Keratinocyte (primary cell): ENCODE data around the gene MUC4. TPM values are rescaled to one million over a fixed set of nuclear protein-coding genes. Genes with fewer than 3 reads are reported as not detected.

ENCODE experiments used
- DNase-seq: peaks from one replicate; pipeline ENCODE4 v3.0.0-alpha.2; 2011; ENCODE audit warnings: low read depth, missing footprints, low spot score
- FAIRE-seq: peaks from 2 replicates; lab custom pipeline; 2011; peaks lifted over from hg19 to GRCh38; lab: Jason Lieb, UNC
- H2AFZ ChIP-seq: 2 replicates; pipeline ENCODE4 v1.6.0; 2012; ENCODE audit warnings: low read length, control low read depth, inconsistent platforms; ENCODE audit not compliant: control insufficient read depth
- H3K27ac ChIP-seq: 2 replicates; pipeline ENCODE4 v1.5.1; 2011; ENCODE audit warnings: low read length; ENCODE audit not compliant: control insufficient read depth, insufficient read depth
- H3K27me3 ChIP-seq: 3 replicates; pipeline ENCODE4 v1.6.0; 2011; ENCODE audit warnings: low read length; ENCODE audit not compliant: control insufficient read depth, insufficient read depth; ENCODE audit errors: extremely low read depth
- H3K36me3 ChIP-seq, 2 experiments: 2 replicates in 1 of 2; 3 replicates in 1 of 2; pipeline ENCODE4 v1.5.1; 2011; ENCODE audit warnings: low read length in 2 of 2, mild to moderate bottlenecking in 1 of 2; ENCODE audit not compliant: control insufficient read depth in 2 of 2, insufficient read depth in 2 of 2; ENCODE audit errors: extremely low read depth in 1 of 2
- H3K4me1 ChIP-seq: 3 replicates; pipeline ENCODE4 v1.5.1; 2011; ENCODE audit warnings: low read length; ENCODE audit not compliant: control insufficient read depth, insufficient read depth; ENCODE audit errors: extremely low read depth
- H3K4me2 ChIP-seq: 3 replicates; pipeline ENCODE4 v1.6.0; 2011; ENCODE audit warnings: low read depth, low read length; ENCODE audit not compliant: control insufficient read depth, insufficient read depth; ENCODE audit errors: extremely low read depth
- H3K4me3 ChIP-seq, 3 experiments: fragments of 200-600 bp in 1 of 3; sonication (generic) in 1 of 3; 2 replicates in 2 of 3; 3 replicates in 1 of 3; pipeline ENCODE4 v1.5.1; 2011 to 2016; ENCODE audit warnings: low read length in 3 of 3, mild to moderate bottlenecking in 3 of 3, control low read depth in 2 of 3, inconsistent platforms in 1 of 3, low read depth in 1 of 3, mixed read lengths in 1 of 3, mixed run types in 1 of 3, moderate library complexity in 1 of 3; ENCODE audit not compliant: control insufficient read depth in 2 of 3, insufficient read depth in 2 of 3; ENCODE audit errors: extremely low read depth in 1 of 3
- H3K79me2 ChIP-seq: 2 replicates; pipeline ENCODE4 v1.6.0; 2012; ENCODE audit warnings: low read length; ENCODE audit not compliant: control insufficient read depth, insufficient read depth
- H3K9ac ChIP-seq: 3 replicates; pipeline ENCODE4 v1.6.0; 2011; ENCODE audit warnings: low read length; ENCODE audit not compliant: control insufficient read depth, insufficient read depth; ENCODE audit errors: extremely low read depth
- H3K9me1 ChIP-seq: 3 replicates; pipeline ENCODE4 v1.6.0; 2011; ENCODE audit warnings: low read length; ENCODE audit not compliant: control insufficient read depth, insufficient read depth; ENCODE audit errors: extremely low read depth
- H3K9me3 ChIP-seq: 2 replicates; pipeline ENCODE4 v1.5.1; 2012; ENCODE audit warnings: low read depth, low read length; ENCODE audit not compliant: control insufficient read depth
- H4K20me1 ChIP-seq: 3 replicates; pipeline ENCODE4 v1.6.0; 2011; ENCODE audit warnings: low read length; ENCODE audit not compliant: control insufficient read depth, insufficient read depth; ENCODE audit errors: extremely low read depth
- EZH2 ChIP-seq: IDR thresholded peaks from one replicate; pipeline ENCODE4 v1.6.1; 2012; ENCODE audit warnings: inconsistent platforms, mild to moderate bottlenecking, low read length, moderate library complexity
- dilution Hi-C: fragments of 300-500 bp; cut with MboI; formaldehyde crosslinking; loops from one replicate; pipeline ENCODE4 v1.7.0; 2020; ENCODE audit warnings: low sequenced_read_pairs; ENCODE audit not compliant: extremely low pct_ligation_motif_present
- polyA plus RNA-seq, 5 experiments: library from polyadenylated mRNA; depleted of rRNA in 3 of 5; stranded (reverse) in 3 of 5; stranded (forward) in 1 of 5; unstranded in 1 of 5; fragments of >200 nt; gene quantifications; 1 replicate in 1 of 5; 2 replicates in 3 of 5; 3 replicates in 1 of 5; pipeline versions ENCODE4 v1.2.1 to v1.2.3, GENCODE V29; 2011 to 2012; ENCODE audit warnings: missing spikeins in 2 of 5, low read depth in 1 of 5, low replicate concordance in 1 of 5
- TF ChIP-seq, protein P1 (sequence below), 3 experiments: IDR thresholded peaks in 1 of 3; conservative IDR thresholded peaks in 1 of 3; optimal IDR thresholded peaks in 1 of 3; 2 replicates in 2 of 3; 3 replicates in 1 of 3; pipeline versions ENCODE3 to v1.5.1; 2011; ENCODE audit warnings: low read length in 3 of 3, mild to moderate bottlenecking in 3 of 3, moderate library complexity in 2 of 3, control low read depth in 1 of 3, inconsistent platforms in 1 of 3; ENCODE audit not compliant: insufficient read depth in 2 of 3; ENCODE audit errors: extremely low read depth in 1 of 3

MUC4 gene
- polyA plus RNA-seq, 1 donor (not counting 4 experiments of a cell fraction or from before 2014, with no cell fraction given), result not detected

- H3K4me2 ChIP-seq, result no peak overlapping the region
- no peak overlapping the region for H2AFZ ChIP-seq
- H3K4me3 ChIP-seq, result no peak overlapping the region
- no peak overlapping the region for H3K27ac ChIP-seq
- no peak for FAIRE-seq
- TF ChIP-seq, protein P1, sequence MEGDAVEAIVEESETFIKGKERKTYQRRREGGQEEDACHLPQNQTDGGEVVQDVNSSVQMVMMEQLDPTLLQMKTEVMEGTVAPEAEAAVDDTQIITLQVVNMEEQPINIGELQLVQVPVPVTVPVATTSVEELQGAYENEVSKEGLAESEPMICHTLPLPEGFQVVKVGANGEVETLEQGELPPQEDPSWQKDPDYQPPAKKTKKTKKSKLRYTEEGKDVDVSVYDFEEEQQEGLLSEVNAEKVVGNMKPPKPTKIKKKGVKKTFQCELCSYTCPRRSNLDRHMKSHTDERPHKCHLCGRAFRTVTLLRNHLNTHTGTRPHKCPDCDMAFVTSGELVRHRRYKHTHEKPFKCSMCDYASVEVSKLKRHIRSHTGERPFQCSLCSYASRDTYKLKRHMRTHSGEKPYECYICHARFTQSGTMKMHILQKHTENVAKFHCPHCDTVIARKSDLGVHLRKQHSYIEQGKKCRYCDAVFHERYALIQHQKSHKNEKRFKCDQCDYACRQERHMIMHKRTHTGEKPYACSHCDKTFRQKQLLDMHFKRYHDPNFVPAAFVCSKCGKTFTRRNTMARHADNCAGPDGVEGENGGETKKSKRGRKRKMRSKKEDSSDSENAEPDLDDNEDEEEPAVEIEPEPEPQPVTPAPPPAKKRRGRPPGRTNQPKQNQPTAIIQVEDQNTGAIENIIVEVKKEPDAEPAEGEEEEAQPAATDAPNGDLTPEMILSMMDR (optimal IDR thresholded peaks at IDR 0.05 in 1 of 3, IDR thresholded peaks at IDR 0.05 in 1 of 3, conservative IDR thresholded peaks at IDR 0.05 in 1 of 3; ENCODE audit: extremely low read depth in 1 of 3, insufficient read depth in 2 of 3, low read length in 3 of 3), result no peak
- no peak for TF ChIP-seq EZH2
- dilution Hi-C loops, result no loop called here
- no peaks in the 10 kb centered on the region for H3K27me3 ChIP-seq
- H3K36me3 ChIP-seq, result peaks cover 2 to 15% of the 10 kb centered on the region in 2 experiments
- no peak for DNase-seq
- H4K20me1 ChIP-seq, result no peaks in the 10 kb centered on the region
- H3K79me2 ChIP-seq, result no peaks in the 10 kb centered on the region
- peaks cover 14% of the 10 kb centered on the region for H3K4me1 ChIP-seq
- H3K9me1 ChIP-seq, result no peaks in the 10 kb centered on the region
- no peaks in the 10 kb centered on the region for H3K9me3 ChIP-seq
- no peak overlapping the region for H3K9ac ChIP-seq
These were observed 112.9 kb downstream of the MUC4 start for GRCh38 chr3:195698647-195699387.

DNA sequence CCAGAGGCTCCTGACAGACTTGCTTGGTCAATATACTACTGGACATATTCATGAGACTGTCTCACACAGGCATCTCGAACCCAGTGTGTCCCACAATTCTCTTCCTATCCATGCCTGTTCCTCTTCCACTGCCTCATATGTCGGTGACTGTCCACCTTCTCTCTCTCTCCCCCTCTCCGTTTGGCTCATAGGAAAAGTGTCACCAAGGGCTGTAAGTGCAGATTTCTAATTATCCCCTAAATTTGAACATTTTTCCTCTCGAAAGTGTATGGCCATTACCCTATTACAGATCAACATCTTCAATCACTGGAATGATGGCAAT, 113.4 kb downstream of the MUC4 start:
- TF ChIP-seq, protein P1 (optimal IDR thresholded peaks at IDR 0.05 in 1 of 3, IDR thresholded peaks at IDR 0.05 in 1 of 3, conservative IDR thresholded peaks at IDR 0.05 in 1 of 3; ENCODE audit: extremely low read depth in 1 of 3, insufficient read depth in 2 of 3, low read length in 3 of 3), result no peak
- TF ChIP-seq EZH2, result no peak
- DNase-seq (no peak), FAIRE-seq (no peak)
- Histone ChIP-seq H4K20me1 (no peaks in the 10 kb centered on the region), H3K79me2 (no peaks in the 10 kb centered on the region), H3K36me3 (peaks cover 4 to 16% of the 10 kb centered on the region in 2 experiments), H3K9me3 (no peaks in the 10 kb centered on the region), H3K27ac (no peak overlapping the region), H2AFZ (no peak overlapping the region), H3K4me2 (no peak overlapping the region), H3K9me1 (no peaks in the 10 kb centered on the region), H3K9ac (no peak overlapping the region), H3K4me1 (peaks cover 14% of the 10 kb centered on the region), H3K4me3 (no peak overlapping the region), H3K27me3 (no peaks in the 10 kb centered on the region)
- dilution Hi-C loops, result no loop called here
